K562 (cell line): ENCODE results near the gene RSAD1. TPM values are rescaled to one million over a fixed set of nuclear protein-coding genes. Genes with fewer than 3 reads are reported as not detected.

Experiments
- ETV1 ChIP-seq: fragments of 450-650 bp; conservative IDR thresholded peaks from 2 replicates; pipeline ENCODE4 v1.6.1; 2016; ENCODE audit warnings: missing genetic modification characterization, control low read depth, low read depth, missing compliant biosample characterization
- MITF ChIP-seq: IDR thresholded peaks from 2 replicates; pipeline ENCODE4 v1.6.1; 2014; ENCODE audit warnings: antibody characterized with exemption
- NR2C2 ChIP-seq, 2 experiments: fragments of 200-800 bp in 1 of 2; sonication (Bioruptor generic) in 1 of 2; sonication (generic) in 1 of 2; formaldehyde crosslinking in 1 of 2; IDR thresholded peaks; 2 replicates each; pipeline versions ENCODE4 v1.6.1 to v1.8.0; 2016 to 2022; ENCODE audit warnings: mild to moderate bottlenecking in 1 of 2, missing compliant biosample characterization in 1 of 2, missing genetic modification characterization in 1 of 2, missing genetic modification reagents in 1 of 2
- TFAP4 ChIP-seq: sonication (generic); formaldehyde crosslinking; IDR thresholded peaks from 2 replicates; pipeline ENCODE4 v1.8.0; 2022; ENCODE audit warnings: missing genetic modification reagents, mild to moderate bottlenecking, moderate library complexity, borderline replicate concordance
- ZBTB7A ChIP-seq: IDR thresholded peaks from 2 replicates; pipeline ENCODE4 v1.6.1; 2011; ENCODE audit warnings: low read depth, mild to moderate bottlenecking, low read length, moderate library complexity, borderline replicate concordance; ENCODE audit not compliant: control insufficient read depth
- ZHX1 ChIP-seq: fragments of 150-350 bp; conservative IDR thresholded peaks from 2 replicates; pipeline ENCODE4 v1.6.1; 2014; ENCODE audit warnings: low read length
- ZNF609 ChIP-seq: sonication (generic); formaldehyde crosslinking; IDR thresholded peaks from 2 replicates; pipeline ENCODE4 v1.8.1; 2023; ENCODE audit warnings: missing genetic modification reagents, mild to moderate bottlenecking, borderline replicate concordance
- polyA plus RNA-seq, 8 experiments: library from polyadenylated mRNA; depleted of rRNA in 4 of 8; stranded (reverse) in 5 of 8; unstranded in 3 of 8; fragments of >200 nt; fragmentation: Nextera tagmentation in 2 of 8; fragmentation: Illumina TruSeq in 1 of 8; extraction: Ambion mirVana in 2 of 8; extraction: Trizol in 1 of 8; gene quantifications; 2 replicates each; pipeline versions ENCODE4 v1.2.1 to v1.2.3, GENCODE V29; 2011 to 2014; ENCODE audit warnings: inconsistent platforms in 1 of 8, missing spikeins in 1 of 8
- total RNA-seq, 7 experiments: library from RNA; depleted of rRNA in 6 of 7; stranded (reverse); fragments of >200 nt in 6 of 7; fragmentation: Illumina TruSeq in 2 of 7; extraction: Trizol in 2 of 7; gene quantifications; 2 replicates each; pipeline versions ENCODE4 v1.2.1 to v1.2.3, GENCODE V29; 2011 to 2021; ENCODE audit warnings: low replicate concordance in 1 of 7

RSAD1 gene
- total and polyA plus RNA-seq, 9 of the 15 experiments (the other 6 are each of a cell fraction or from before 2014, with no cell fraction given) = 4.5 to 42.5 (median 26.8) TPM

- TF ChIP-seq ZHX1 (no peak), ZBTB7A (peak; percentile 65; the same call in 1 of the 2 replicates), ETV1 (tag) (no peak), NR2C2 (CRISPR knock-in tag; IDR thresholded peaks at IDR 0.05) (peak; percentile 61), NR2C2 (tag; IDR thresholded peaks at IDR 0.05) (no peak), TFAP4 (CRISPR knock-in tag) (no peak), MITF (0 out of 2 replicates have a peak, but pooled peaks have one; percentile 48), ZNF609 (CRISPR knock-in tag) (0 out of 2 replicates have a peak, but pooled peaks have one; percentile 52)
Observed at GRCh38 chr17:50479522-50480141, 972 bp downstream of the RSAD1 start (continued).
